HepG2 (cell line): ENCODE data around the gene CHN2. TPM values are rescaled to one million over a fixed set of nuclear protein-coding genes. Genes with fewer than 3 reads are reported as not detected.

Source experiments
- BCLAF1 ChIP-seq: fragments of 450-650 bp; IDR thresholded peaks from 2 replicates; pipeline ENCODE4 v1.6.1; 2017; ENCODE audit warnings: mild to moderate bottlenecking
- ETV5 ChIP-seq: IDR thresholded peaks from 2 replicates; pipeline ENCODE4 v1.6.1; 2018; ENCODE audit warnings: missing biosample characterization, missing genetic modification reagents, inconsistent platforms, borderline replicate concordance
- HNRNPL ChIP-seq: fragments of 200-400 bp; formaldehyde crosslinking; IDR thresholded peaks from 2 replicates; pipeline ENCODE4 v1.6.1; 2017; ENCODE audit warnings: mild to moderate bottlenecking, low read depth, low read length
- IKZF4 ChIP-seq: sonication (generic); formaldehyde crosslinking; IDR thresholded peaks from 2 replicates; pipeline ENCODE4 v1.5.1; 2020; ENCODE audit warnings: borderline replicate concordance, mild to moderate bottlenecking, low read depth, missing genetic modification reagents; ENCODE audit errors: not compliant biosample characterization
- ISX ChIP-seq: sonication (generic); formaldehyde crosslinking; conservative IDR thresholded peaks from 2 replicates; pipeline ENCODE4 v1.5.0; 2020; ENCODE audit warnings: missing genetic modification reagents
- KLF15 ChIP-seq: sonication (generic); formaldehyde crosslinking; IDR thresholded peaks from 2 replicates; pipeline ENCODE4 v1.8.1; 2023; ENCODE audit warnings: borderline replicate concordance, mild to moderate bottlenecking, inconsistent platforms, missing genetic modification reagents, mixed read lengths
- MLLT10 ChIP-seq: sonication (generic); formaldehyde crosslinking; IDR thresholded peaks from 2 replicates; pipeline ENCODE4 v1.4.0; 2020; ENCODE audit warnings: missing genetic modification reagents
- MXD4 ChIP-seq: IDR thresholded peaks from 2 replicates; pipeline ENCODE4 v1.6.1; 2016; ENCODE audit warnings: mild to moderate bottlenecking, missing biosample characterization, missing genetic modification reagents
- NCOR1 ChIP-seq: fragments of 200-600 bp; sonication (generic); IDR thresholded peaks from 2 replicates; pipeline ENCODE4 v1.7.0; 2017; ENCODE audit warnings: antibody characterized with exemption, low read length, borderline replicate concordance
- PAWR ChIP-seq: sonication (generic); formaldehyde crosslinking; IDR thresholded peaks from 2 replicates; pipeline ENCODE4 v1.4.0; 2020; ENCODE audit warnings: missing genetic modification reagents, mild to moderate bottlenecking, borderline replicate concordance
- PITX1 ChIP-seq: sonication (generic); formaldehyde crosslinking; IDR thresholded peaks from 2 replicates; pipeline ENCODE4 v1.5.1; 2020; ENCODE audit warnings: mild to moderate bottlenecking, missing genetic modification reagents
- PTBP1 ChIP-seq: fragments of 200-400 bp; formaldehyde crosslinking; IDR thresholded peaks from 2 replicates; pipeline ENCODE4 v1.6.1; 2018; ENCODE audit warnings: low read length, low read depth; ENCODE audit not compliant: poor library complexity, severe bottlenecking
- SRY ChIP-seq: sonication (generic); formaldehyde crosslinking; IDR thresholded peaks from 2 replicates; pipeline ENCODE4 v1.8.0; 2022; ENCODE audit warnings: mild to moderate bottlenecking, missing genetic modification reagents
- TMF1 ChIP-seq: sonication (generic); formaldehyde crosslinking; IDR thresholded peaks from 2 replicates; pipeline ENCODE4 v1.8.1; 2022; ENCODE audit warnings: low read depth, missing genetic modification reagents
- WIZ ChIP-seq: sonication (generic); formaldehyde crosslinking; IDR thresholded peaks from 2 replicates; pipeline ENCODE4 v1.5.1; 2020; ENCODE audit warnings: mild to moderate bottlenecking, missing genetic modification reagents
- ZFP36L1 ChIP-seq: sonication (generic); formaldehyde crosslinking; IDR thresholded peaks from 2 replicates; pipeline ENCODE4 v1.8.0; 2022; ENCODE audit warnings: mild to moderate bottlenecking, missing genetic modification reagents, moderate library complexity
- ZNF329 ChIP-seq: sonication (generic); formaldehyde crosslinking; IDR thresholded peaks from 2 replicates; pipeline ENCODE4 v1.9.0; 2021; ENCODE audit warnings: low read depth, mild to moderate bottlenecking, missing genetic modification reagents
- ZNF501 ChIP-seq: sonication (generic); formaldehyde crosslinking; IDR thresholded peaks from 2 replicates; pipeline ENCODE4 v1.5.1; 2020; ENCODE audit warnings: mild to moderate bottlenecking, moderate library complexity, missing genetic modification reagents
- ZZZ3 ChIP-seq: sonication (generic); formaldehyde crosslinking; IDR thresholded peaks from 2 replicates; pipeline ENCODE4 v1.4.0; 2020; ENCODE audit warnings: missing genetic modification reagents, mild to moderate bottlenecking, borderline replicate concordance
- polyA plus RNA-seq, 8 experiments: library from polyadenylated mRNA; depleted of rRNA in 3 of 8; stranded (reverse) in 7 of 8; unstranded in 1 of 8; fragments of >200 nt; fragmentation: Illumina TruSeq in 4 of 8; extraction: Trizol in 4 of 8; gene quantifications; 2 replicates each; pipeline versions ENCODE4 v1.2.1 to v1.2.3, GENCODE V29; 2011 to 2016; ENCODE audit warnings: low read depth in 4 of 8, missing spikeins in 1 of 8, mixed read lengths in 1 of 8; ENCODE audit not compliant: insufficient read depth in 1 of 8
- total RNA-seq, 5 experiments: library from RNA; depleted of rRNA; stranded (reverse); fragments of >200 nt; fragmentation: Illumina TruSeq; extraction: Trizol; gene quantifications; 2 replicates each; pipeline ENCODE4 v1.2.3, GENCODE V29; 2016; ENCODE audit warnings: low read depth in 1 of 5
- TF ChIP-seq, protein P1 (sequence below): sonication (generic); formaldehyde crosslinking; IDR thresholded peaks from 2 replicates; pipeline ENCODE4 v1.5.1; 2020; ENCODE audit warnings: mild to moderate bottlenecking, moderate library complexity, missing genetic modification reagents
- TF ChIP-seq, protein P2 (sequence below): sonication (generic); formaldehyde crosslinking; IDR thresholded peaks from 2 replicates; pipeline ENCODE4 v1.5.0; 2020; ENCODE audit warnings: missing genetic modification reagents, mild to moderate bottlenecking, borderline replicate concordance
- TF ChIP-seq, protein P3 (sequence below): sonication (generic); formaldehyde crosslinking; IDR thresholded peaks from 2 replicates; pipeline ENCODE4 v1.5.1; 2020; ENCODE audit warnings: missing genetic modification reagents, mild to moderate bottlenecking, borderline replicate concordance
- TF ChIP-seq, protein P4 (sequence below): sonication (generic); formaldehyde crosslinking; IDR thresholded peaks from 2 replicates; pipeline ENCODE4 v1.4.0; 2020; ENCODE audit warnings: mild to moderate bottlenecking, missing genetic modification reagents

The CHN2 gene
- total and polyA plus RNA-seq, 2 of the 13 experiments (the other 11 are each of a cell fraction or from before 2014, with no cell fraction given) = 23.5 to 30.5 TPM

- TF ChIP-seq, protein P1, sequence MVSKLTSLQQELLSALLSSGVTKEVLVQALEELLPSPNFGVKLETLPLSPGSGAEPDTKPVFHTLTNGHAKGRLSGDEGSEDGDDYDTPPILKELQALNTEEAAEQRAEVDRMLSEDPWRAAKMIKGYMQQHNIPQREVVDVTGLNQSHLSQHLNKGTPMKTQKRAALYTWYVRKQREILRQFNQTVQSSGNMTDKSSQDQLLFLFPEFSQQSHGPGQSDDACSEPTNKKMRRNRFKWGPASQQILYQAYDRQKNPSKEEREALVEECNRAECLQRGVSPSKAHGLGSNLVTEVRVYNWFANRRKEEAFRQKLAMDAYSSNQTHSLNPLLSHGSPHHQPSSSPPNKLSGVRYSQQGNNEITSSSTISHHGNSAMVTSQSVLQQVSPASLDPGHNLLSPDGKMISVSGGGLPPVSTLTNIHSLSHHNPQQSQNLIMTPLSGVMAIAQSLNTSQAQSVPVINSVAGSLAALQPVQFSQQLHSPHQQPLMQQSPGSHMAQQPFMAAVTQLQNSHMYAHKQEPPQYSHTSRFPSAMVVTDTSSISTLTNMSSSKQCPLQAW = 0 out of 2 replicates have a peak, but pooled peaks have one; percentile 8
- TF ChIP-seq WIZ (CRISPR knock-in tag) (0 out of 2 replicates have a peak, but pooled peaks have one; percentile 41), BCLAF1 (no peak), ZNF329 (CRISPR knock-in tag) (0 out of 2 replicates have a peak, but pooled peaks have one; percentile 21), MXD4 (CRISPR knock-in tag) (no peak; the same call in 1 of the 2 replicates), ISX (CRISPR knock-in tag) (no peak), PAWR (CRISPR knock-in tag) (no peak), SRY (CRISPR knock-in tag) (no peak), HNRNPL (peak; percentile 72), PTBP1 (peak; percentile 49), PITX1 (CRISPR knock-in tag) (no peak), MLLT10 (CRISPR knock-in tag) (no peak), TMF1 (CRISPR knock-in tag) (no peak; the same call in 1 of the 2 replicates), KLF15 (CRISPR knock-in tag) (no peak), ZZZ3 (CRISPR knock-in tag) (no peak), ETV5 (CRISPR knock-in tag) (peak; percentile 69; the same call in 1 of the 2 replicates), ZFP36L1 (CRISPR knock-in tag) (no peak), IKZF4 (CRISPR knock-in tag) (peak; percentile 83), NCOR1 (no peak), ZNF501 (CRISPR knock-in tag) (peak; percentile 24; the same call in 1 of the 2 replicates)
- TF ChIP-seq, protein P2, sequence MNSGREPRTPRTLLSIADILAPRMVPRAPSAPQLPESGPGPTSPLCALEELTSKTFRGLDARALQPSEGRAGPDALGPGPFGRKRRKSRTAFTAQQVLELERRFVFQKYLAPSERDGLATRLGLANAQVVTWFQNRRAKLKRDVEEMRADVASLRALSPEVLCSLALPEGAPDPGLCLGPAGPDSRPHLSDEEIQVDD (CRISPR knock-in tag) = peak; percentile 61; the same call in 1 of the 2 replicates
- TF ChIP-seq, protein P3, sequence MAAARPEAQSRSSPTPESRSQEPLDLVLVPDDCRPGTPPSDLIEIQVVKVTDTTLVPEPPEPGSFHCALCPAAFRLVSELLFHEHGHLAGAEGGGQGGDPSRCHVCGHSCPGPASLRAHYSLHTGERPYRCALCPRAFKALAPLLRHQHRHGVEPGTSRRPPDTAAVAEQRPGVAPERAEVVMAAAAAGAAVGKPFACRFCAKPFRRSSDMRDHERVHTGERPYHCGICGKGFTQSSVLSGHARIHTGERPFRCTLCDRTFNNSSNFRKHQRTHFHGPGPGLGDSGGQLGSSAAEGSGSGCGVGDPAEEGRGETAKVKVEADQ (CRISPR knock-in tag) = no peak
- TF ChIP-seq, protein P4, sequence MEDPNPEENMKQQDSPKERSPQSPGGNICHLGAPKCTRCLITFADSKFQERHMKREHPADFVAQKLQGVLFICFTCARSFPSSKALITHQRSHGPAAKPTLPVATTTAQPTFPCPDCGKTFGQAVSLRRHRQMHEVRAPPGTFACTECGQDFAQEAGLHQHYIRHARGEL (CRISPR knock-in tag) = 0 out of 2 replicates have a peak, but pooled peaks have one; percentile 67
Observed at GRCh38 chr7:29194594-29195427, at the start of gene CHN2 (continued).
